H54 (cell line): ENCODE measurements around the gene PLD2.
"Not testable (repeated sequence)": the region's sequence is repeated elsewhere in the genome, so short reads cannot be mapped to it uniquely, and the experiment has no call there.

ENCODE experiments used
- DNase-seq: peaks from one replicate; pipeline ENCODE4 v3.0.0; 2011; ENCODE audit warnings: low spot score, mixed read lengths; ENCODE audit not compliant: insufficient read length
- FAIRE-seq: peaks from 3 replicates; lab custom pipeline; 2011; peaks lifted over from hg19 to GRCh38; lab: Jason Lieb, UNC
- POLR2A ChIP-seq: IDR thresholded peaks from 2 replicates; pipeline ENCODE4 v1.6.1; 2011; ENCODE audit warnings: low read depth, mild to moderate bottlenecking, low read length

PLD2 gene

DNA sequence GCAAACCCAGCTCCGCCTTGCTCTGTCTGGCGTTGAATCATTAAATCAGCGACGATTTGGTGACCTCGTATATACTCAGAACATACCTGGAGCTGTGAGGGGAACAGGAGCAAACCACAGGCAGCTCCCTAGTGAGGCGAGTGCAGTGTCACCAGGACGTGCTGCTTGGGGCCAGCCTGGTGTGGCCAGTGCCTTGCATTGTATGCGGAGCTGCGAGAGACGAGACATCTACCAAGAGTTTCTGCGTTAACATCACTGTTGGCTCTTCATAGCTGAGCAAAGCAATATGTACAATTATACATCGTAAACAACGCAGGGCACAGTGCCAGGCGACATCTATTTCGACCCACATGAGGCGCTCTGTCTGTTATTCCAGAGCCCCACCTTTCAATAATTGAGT is 54.1 kb downstream of the PLD2 start:
- FAIRE-seq (no peak), DNase-seq (no peak)
- no peak for TF ChIP-seq POLR2A

GRCh38 chr17:4862720-4863119 is 55.8 kb downstream of the PLD2 start:
- no peak for TF ChIP-seq POLR2A
- FAIRE-seq (no peak), DNase-seq (no peak)

DNA sequence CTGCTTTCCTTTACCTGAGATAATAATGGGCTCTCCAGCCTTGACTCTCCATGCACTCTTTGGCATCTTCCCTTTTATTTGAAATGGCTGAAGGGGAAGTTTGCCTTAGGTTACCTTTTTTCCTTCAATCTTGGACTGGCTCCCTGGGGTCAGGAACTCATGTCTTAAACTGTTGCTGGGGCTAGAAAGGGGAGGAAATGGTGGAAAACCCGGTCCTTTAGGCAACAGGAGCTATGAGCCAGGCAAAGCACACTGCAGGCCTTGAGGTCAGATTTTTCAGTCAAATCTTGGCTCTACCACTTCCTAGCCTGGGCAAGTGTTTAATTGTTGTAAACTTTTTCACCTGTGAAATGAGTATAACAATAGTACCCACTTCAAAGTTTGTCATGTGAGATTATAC is 56.4 kb downstream of the PLD2 start:
- no peak for TF ChIP-seq POLR2A
- FAIRE-seq (no peak), DNase-seq (no peak)

DNA sequence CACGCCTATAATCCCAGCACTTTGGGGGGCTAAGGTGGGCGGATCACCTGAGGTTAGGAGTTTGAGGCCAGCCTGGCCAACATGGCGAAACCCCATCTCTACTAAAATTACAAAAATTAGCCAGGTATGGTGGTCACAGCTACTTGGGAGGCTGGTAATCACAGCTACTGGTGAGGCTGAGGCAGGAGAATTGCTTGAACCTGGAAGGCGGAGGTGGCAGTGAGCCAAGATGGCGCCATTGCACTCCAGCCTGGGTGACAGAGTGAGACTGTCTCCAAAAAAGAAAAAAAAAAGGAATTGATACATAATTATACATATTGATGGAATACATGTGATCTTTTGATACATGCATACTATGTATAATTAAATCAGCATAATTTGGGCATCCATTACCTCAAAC is 60.6 kb downstream of the PLD2 start:
- not testable (repeated sequence) for FAIRE-seq, DNase-seq

GRCh38 chr17:4869058-4869998 is 62.4 kb downstream of the PLD2 start:
- DNase-seq, FAIRE-seq: not testable (repeated sequence)

DNA sequence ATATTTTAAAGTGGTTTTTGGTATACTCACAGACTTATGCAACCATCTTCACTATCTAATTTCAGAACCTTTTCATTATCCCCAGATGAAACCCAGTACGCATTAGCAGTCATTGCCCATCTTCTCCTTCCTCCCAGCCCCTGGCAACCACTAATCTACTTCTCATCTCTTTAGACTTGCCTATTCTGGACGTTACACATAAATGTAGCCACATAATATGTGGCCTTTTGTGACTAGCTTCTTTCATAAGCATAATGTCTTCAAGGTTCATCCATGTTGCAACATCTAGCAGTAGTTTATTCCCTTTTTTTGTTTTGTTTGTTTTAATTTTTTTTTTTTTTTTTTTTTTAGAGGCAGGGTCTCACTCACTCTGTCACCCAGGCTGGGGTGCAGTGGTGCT is 63.9 kb downstream of the PLD2 start:
- TF ChIP-seq POLR2A, result no peak
- FAIRE-seq (no peak), DNase-seq (no peak)

DNA sequence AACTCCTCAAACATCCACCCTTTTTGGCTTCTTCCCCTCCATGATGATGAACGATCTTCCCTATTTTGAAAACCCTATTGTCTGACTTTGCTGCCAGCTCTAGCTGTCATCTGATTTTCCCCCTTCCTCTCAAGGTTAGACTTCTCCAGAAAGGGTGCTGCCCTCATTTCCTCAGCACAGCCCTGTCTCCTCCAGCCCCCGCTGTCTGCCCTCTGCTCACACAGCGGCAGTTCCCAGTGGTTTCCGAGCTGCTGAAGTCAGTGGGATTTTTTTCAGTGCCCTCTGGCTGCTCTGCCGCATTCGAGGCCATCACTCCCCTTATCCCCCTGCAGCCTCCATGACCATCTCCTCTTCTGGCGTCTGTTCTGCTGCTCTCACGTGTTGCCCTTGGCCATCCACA is 65.8 kb downstream of the PLD2 start:
- FAIRE-seq, result no peak
- no peak for TF ChIP-seq POLR2A
- DNase-seq, result no peak
